ENCODE data around the gene SIGLECL1.

Gene SIGLECL1

GRCh38 chr19:51295382-51296126, 44.7 kb downstream of the SIGLECL1 start:
- H3K4me3 ChIP-seq (ENCODE audit: insufficient read depth, low read length, poor library complexity, severe bottlenecking): no peak overlapping the region
- H4K20me1 ChIP-seq (ENCODE audit: low read depth, low read length): no peaks in the 10 kb centered on the region
- H3K9me3 ChIP-seq (ENCODE audit: insufficient read depth, low read length): no peaks in the 10 kb centered on the region
- no peaks in the 10 kb centered on the region for H3K36me3 ChIP-seq (ENCODE audit: low read length)
- no peaks in the 10 kb centered on the region for H3K79me2 ChIP-seq (ENCODE audit: insufficient read depth, low read length)
- no peak overlapping the region for H2AFZ ChIP-seq (ENCODE audit: low read depth, low read length, severe bottlenecking)
- no peak overlapping the region for H3K9ac ChIP-seq (ENCODE audit: low read length)
- H3K27ac ChIP-seq (ENCODE audit: low read depth, low read length): no peak overlapping the region
- no peak for TF ChIP-seq CTCF (IDR thresholded peaks at IDR 0.05; ENCODE audit: insufficient read depth, low read length, poor library complexity, severe bottlenecking)
- TF ChIP-seq EZH2phosphoT487 (conservative IDR thresholded peaks at IDR 0.05; ENCODE audit: low read length): no peak
- H3K4me2 ChIP-seq (ENCODE audit: low read depth, low read length, poor library complexity, severe bottlenecking): no peak overlapping the region
- H3F3A ChIP-seq (ENCODE audit: insufficient read depth): no peaks in the 10 kb centered on the region
- no peaks in the 10 kb centered on the region; the same call in 1 of the 2 replicates for H3K27me3 ChIP-seq (ENCODE audit: low read length)
- no peaks in the 10 kb centered on the region for H3K9me2 ChIP-seq (replicated peaks; ENCODE audit: insufficient read depth, low read length)

GRCh38 chr19:51296336-51297093, 45.6 kb downstream of the SIGLECL1 start:
- H3K27me3 ChIP-seq (ENCODE audit: low read length): no peaks in the 10 kb centered on the region; the same call in 1 of the 2 replicates
- no peaks in the 10 kb centered on the region for H3F3A ChIP-seq (ENCODE audit: insufficient read depth)
- no peak overlapping the region for H3K9ac ChIP-seq (ENCODE audit: low read length)
- no peaks in the 10 kb centered on the region for H3K36me3 ChIP-seq (ENCODE audit: low read length)
- H3K27ac ChIP-seq (ENCODE audit: low read depth, low read length): no peak overlapping the region
- no peak overlapping the region for H2AFZ ChIP-seq (ENCODE audit: low read depth, low read length, severe bottlenecking)
- no peak overlapping the region for H3K4me3 ChIP-seq (ENCODE audit: insufficient read depth, low read length, poor library complexity, severe bottlenecking)
- H4K20me1 ChIP-seq (ENCODE audit: low read depth, low read length): no peaks in the 10 kb centered on the region
- no peak overlapping the region for H3K4me2 ChIP-seq (ENCODE audit: low read depth, low read length, poor library complexity, severe bottlenecking)
- no peaks in the 10 kb centered on the region for H3K9me2 ChIP-seq (replicated peaks; ENCODE audit: insufficient read depth, low read length)
- TF ChIP-seq CTCF (IDR thresholded peaks at IDR 0.05; ENCODE audit: insufficient read depth, low read length, poor library complexity, severe bottlenecking) (no peak), EZH2phosphoT487 (conservative IDR thresholded peaks at IDR 0.05; ENCODE audit: low read length) (no peak)
- no peaks in the 10 kb centered on the region for H3K9me3 ChIP-seq (ENCODE audit: insufficient read depth, low read length)
- H3K79me2 ChIP-seq (ENCODE audit: insufficient read depth, low read length): no peaks in the 10 kb centered on the region

- Histone ChIP-seq H3K9me3 (ENCODE audit: insufficient read depth, low read length) (no peaks in the 10 kb centered on the region), H3K9ac (ENCODE audit: low read length) (no peak overlapping the region), H3K36me3 (ENCODE audit: low read length) (no peaks in the 10 kb centered on the region), H3K27me3 (ENCODE audit: low read length) (no peaks in the 10 kb centered on the region; the same call in 1 of the 2 replicates), H4K20me1 (ENCODE audit: low read depth, low read length) (no peaks in the 10 kb centered on the region), H3K4me2 (ENCODE audit: low read depth, low read length, poor library complexity, severe bottlenecking) (no peak overlapping the region), H3K79me2 (ENCODE audit: insufficient read depth, low read length) (no peaks in the 10 kb centered on the region), H3K9me2 (replicated peaks; ENCODE audit: insufficient read depth, low read length) (no peaks in the 10 kb centered on the region), H2AFZ (ENCODE audit: low read depth, low read length, severe bottlenecking) (no peak overlapping the region), H3F3A (ENCODE audit: insufficient read depth) (no peaks in the 10 kb centered on the region), H3K27ac (ENCODE audit: low read depth, low read length) (no peak overlapping the region), H3K4me3 (ENCODE audit: insufficient read depth, low read length, poor library complexity, severe bottlenecking) (no peak overlapping the region)
- TF ChIP-seq CTCF (IDR thresholded peaks at IDR 0.05; ENCODE audit: insufficient read depth, low read length, poor library complexity, severe bottlenecking): no peak
- no peak for TF ChIP-seq EZH2phosphoT487 (conservative IDR thresholded peaks at IDR 0.05; ENCODE audit: low read length)
Measured at GRCh38 chr19:51297406-51297805, 46.5 kb downstream of the SIGLECL1 start.
